ENCODE measurements around the gene FRMD8. TPM values are rescaled to one million over a fixed set of nuclear protein-coding genes. Genes with fewer than 3 reads are reported as not detected.
A peak's percentile ranks its signal among the peaks of the same experiment; 100 is the strongest.

Gene FRMD8
- total RNA-seq, 4 donors from 2014 or later, result 44.1 to 88.7 (median 81.0) TPM

- Histone ChIP-seq H3K4me1 (peaks cover 55 to 97% (median 80%) of the 10 kb centered on the region in 3 donors), H3K27ac (peak overlapping the region; percentile 95 to 99 (median 98)), H3K9me3 (no peaks in the 10 kb centered on the region), H3K27me3 (no peaks in the 10 kb centered on the region), H3K4me3 (no peak overlapping the region), H3K36me3 (peaks cover 0 to 6% (median 0%) of the 10 kb centered on the region in 3 donors)
- no peak for DNase-seq
- intact Hi-C loops (cut with DNase I), result loop anchor here (5.0 kb wide), 1 partner anchor 33 kb away; no protein-coding TSS in a partner anchor
- TF ChIP-seq CTCF (IDR thresholded peaks at IDR 0.05) (no peak), POLR2A (IDR thresholded peaks at IDR 0.05) (no peak)
- 73% methylated on average over 5 to 8 of the region's 8 CpGs for WGBS, 2 donors
These were observed 2.0 kb upstream of the FRMD8 start for GRCh38 chr11:65384301-65384889.

DNA sequence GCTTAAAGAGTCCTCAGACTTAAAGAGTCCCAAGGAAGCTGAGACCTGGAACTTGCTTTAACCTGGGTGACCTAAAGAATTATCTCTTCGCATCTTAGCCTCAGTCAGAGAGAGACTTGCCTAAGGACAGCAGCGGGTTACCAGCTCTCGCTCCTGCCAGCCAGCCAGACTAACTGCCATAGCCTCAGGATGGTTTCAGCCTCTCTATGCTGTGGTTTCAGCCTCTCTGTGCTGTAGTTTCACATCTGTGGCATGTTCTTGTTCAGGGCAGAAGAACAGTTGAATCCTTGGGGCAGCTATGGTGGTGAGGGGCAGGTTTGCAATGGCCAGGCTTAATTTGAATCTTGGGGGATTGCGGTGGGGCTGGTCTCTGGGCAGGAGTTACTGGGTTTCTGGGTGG is 2.3 kb downstream of the FRMD8 start:
- Histone ChIP-seq H3K36me3 (peaks cover 5 to 47% (median 5%) of the 10 kb centered on the region in 3 donors), H3K9me3 (no peaks in the 10 kb centered on the region), H3K27ac (peak overlapping the region; percentile 33 to 99 (median 74)), H3K4me1 (peaks cover 60 to 81% (median 74%) of the 10 kb centered on the region in 3 donors), H3K27me3 (no peaks in the 10 kb centered on the region), H3K4me3 (peak overlapping the region in 3 of 4 donors; percentile 9 to 91 (median 86))
- DNase-seq, result no peak
- intact Hi-C loops (cut with DNase I), result no loop called here
- no peak for TF ChIP-seq CTCF (IDR thresholded peaks at IDR 0.05)
- TF ChIP-seq POLR2A (IDR thresholded peaks at IDR 0.05), result no peak
- WGBS, 2 donors, result 83 to 85% methylated on average over 3 to 4 of the region's 4 CpGs

DNA sequence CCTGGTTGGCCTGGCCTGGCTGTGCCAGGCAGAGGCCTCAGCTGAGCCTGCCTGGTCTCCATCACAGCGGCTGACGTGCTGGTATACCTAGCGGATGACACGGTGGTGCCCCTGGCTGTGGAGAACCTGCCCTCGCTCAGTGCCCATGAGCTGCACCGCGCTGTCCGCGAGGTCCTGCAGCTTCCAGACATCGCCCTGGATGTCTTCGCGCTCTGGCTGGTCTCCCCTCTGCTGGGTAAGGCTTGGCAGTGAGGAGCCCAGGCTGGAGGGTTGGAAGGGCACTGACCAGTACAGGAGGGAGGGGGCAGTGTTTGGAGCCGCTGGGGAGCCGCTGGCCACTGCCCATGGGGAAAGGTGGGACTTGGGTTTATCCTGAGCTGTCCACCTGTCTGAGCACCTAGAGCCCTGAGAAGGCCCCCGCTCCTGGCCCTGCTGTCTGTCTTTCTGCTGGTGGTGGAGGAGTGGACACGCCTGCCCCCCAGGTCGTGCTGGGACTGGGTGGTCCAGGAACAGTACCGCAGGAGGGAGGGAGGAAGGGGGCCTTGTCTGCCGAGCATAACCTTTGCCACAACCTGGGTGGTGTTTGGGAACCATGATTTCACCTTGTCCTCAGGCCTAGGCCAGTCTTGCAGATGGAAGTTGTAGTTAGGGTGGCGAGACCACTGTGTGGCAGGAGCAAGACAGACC is 3.0 kb downstream of the FRMD8 start:
- Histone ChIP-seq H3K4me3 (peak overlapping the region in 2 of 4 donors; percentile 86 to 91), H3K27ac (peak overlapping the region; percentile 33 to 99 (median 74)), H3K36me3 (peaks cover 12 to 55% (median 12%) of the 10 kb centered on the region in 3 donors), H3K4me1 (peaks cover 59 to 74% (median 69%) of the 10 kb centered on the region in 3 donors), H3K27me3 (no peaks in the 10 kb centered on the region), H3K9me3 (no peaks in the 10 kb centered on the region)
- intact Hi-C loops (cut with DNase I), result no loop called here
- 50 to 60% methylated on average over 1 of the region's 20 CpGs for WGBS, 2 donors
- DNase-seq, result no peak
- TF ChIP-seq CTCF (IDR thresholded peaks at IDR 0.05), result no peak
- TF ChIP-seq POLR2A (IDR thresholded peaks at IDR 0.05), result no peak

GRCh38 chr11:65390099-65390941 is 3.9 kb downstream of the FRMD8 start:
- no peak for DNase-seq
- 35 to 52% methylated on average over 5 to 15 of the region's 21 CpGs for WGBS, 2 donors
- Histone ChIP-seq H3K4me1 (peaks cover 56 to 65% (median 60%) of the 10 kb centered on the region in 3 donors), H3K9me3 (no peaks in the 10 kb centered on the region), H3K4me3 (peak overlapping the region in 3 of 4 donors; percentile 20 to 91 (median 29)), H3K27ac (peak overlapping the region; percentile 16 to 99 (median 74)), H3K36me3 (peaks cover 12 to 63% (median 16%) of the 10 kb centered on the region in 3 donors), H3K27me3 (no peaks in the 10 kb centered on the region)
- TF ChIP-seq POLR2A (IDR thresholded peaks at IDR 0.05) (no peak), CTCF (IDR thresholded peaks at IDR 0.05) (no peak)
- intact Hi-C loops (cut with DNase I), result no loop called here
